Urinary bladder (tissue), 4 donors: ENCODE results near the gene LRRC66. TPM values are rescaled to one million over a fixed set of nuclear protein-coding genes. Genes with fewer than 3 reads are reported as not detected.

ENCODE experiments used
- DNase-seq: peaks from one replicate; pipeline ENCODE4 v3.0.0-alpha.2; 2015; ENCODE audit errors: extremely low spot score
- H3K27ac ChIP-seq: one replicate; pipeline ENCODE4 v1.5.1; 2013; ENCODE audit warnings: low read depth, mild to moderate bottlenecking, moderate library complexity
- H3K36me3 ChIP-seq: one replicate; pipeline ENCODE4 v1.6.1; 2013; ENCODE audit warnings: mild to moderate bottlenecking, moderate library complexity; ENCODE audit not compliant: insufficient read depth
- H3K4me1 ChIP-seq: one replicate; pipeline ENCODE4 v1.6.1; 2013; ENCODE audit warnings: mild to moderate bottlenecking, moderate library complexity; ENCODE audit not compliant: insufficient read depth
- H3K4me3 ChIP-seq: one replicate; pipeline ENCODE4 v1.5.1; 2013; ENCODE audit warnings: low read depth, low read length
- WGBS: extraction: QIAGEN DNeasy Blood & Tissue Kit; methylation state at CpG from one replicate; pipeline ENCODE4 v1.1.7; 2013; 5-methylcytosine and 5-hydroxymethylcytosine counted together
- polyA plus RNA-seq: library from polyadenylated mRNA; stranded (reverse); fragments of 200-250 nt; gene quantifications from one replicate; pipeline ENCODE4 v1.2.3, GENCODE V29; 2013
- small RNA-seq: library from RNA; depleted of rRNA; stranded (forward); fragments of <200 nt; gene quantifications from one replicate; pipeline ENCODE3, GENCODE V24; 2014
- total RNA-seq: library from RNA; depleted of rRNA; stranded (reverse); fragments of >200 nt; gene quantifications from one replicate; pipeline ENCODE4 v1.2.3, GENCODE V29; 2014
- donor health status: healthy with polysubstance abuse.
- donor health status: healthy.

LRRC66 gene
- total and polyA plus RNA-seq, 2 donors: 0.16 to 0.63 TPM

GRCh38 chr4:52001616-52002015, 18.5 kb downstream of the LRRC66 start:
- WGBS: 79% methylated on average over 2 of the region's 2 CpGs
- no peak overlapping the region for H3K4me3 ChIP-seq
- H3K27ac ChIP-seq: no peak overlapping the region
- no peaks in the 10 kb centered on the region for H3K36me3 ChIP-seq
- H3K4me1 ChIP-seq: no peaks in the 10 kb centered on the region
- no peak for DNase-seq

- H3K27ac ChIP-seq: no peak overlapping the region
These were observed 20.9 kb downstream of the LRRC66 start for GRCh38 chr4:51999250-51999649.

GRCh38 chr4:51998837-51999236, 21.3 kb downstream of the LRRC66 start:
- Histone ChIP-seq H3K27ac (no peak overlapping the region), H3K4me3 (no peak overlapping the region), H3K36me3 (no peaks in the 10 kb centered on the region), H3K4me1 (no peaks in the 10 kb centered on the region)
- DNase-seq: no peak

More at GRCh38 chr4:51999250-51999649, 20.9 kb downstream of the LRRC66 start:
- WGBS: 94% methylated on average over 5 of the region's 5 CpGs
- Histone ChIP-seq H3K36me3 (no peaks in the 10 kb centered on the region), H3K4me3 (no peak overlapping the region), H3K4me1 (no peaks in the 10 kb centered on the region)
- no peak for DNase-seq

GRCh38 chr4:51997647-51998046, 22.5 kb downstream of the LRRC66 start:
- no peak overlapping the region for H3K27ac ChIP-seq
- no peak for DNase-seq
- no peaks in the 10 kb centered on the region for H3K4me1 ChIP-seq
- H3K4me3 ChIP-seq: no peak overlapping the region
- H3K36me3 ChIP-seq: no peaks in the 10 kb centered on the region

GRCh38 chr4:51995647-51996220, 24.4 kb downstream of the LRRC66 start:
- WGBS: 47% methylated on average over 20 of the region's 20 CpGs
- H3K27ac ChIP-seq: no peak overlapping the region
- no peak overlapping the region for H3K4me3 ChIP-seq
- no peak for DNase-seq
- H3K4me1 ChIP-seq: no peaks in the 10 kb centered on the region
- no peaks in the 10 kb centered on the region for H3K36me3 ChIP-seq

- no peak overlapping the region for H3K4me3 ChIP-seq
- no peaks in the 10 kb centered on the region for H3K4me1 ChIP-seq
- DNase-seq: no peak
- peaks cover 1% of the 10 kb centered on the region for H3K36me3 ChIP-seq
- WGBS: 79% methylated on average over 1 of the region's 1 CpG
- no peak overlapping the region for H3K27ac ChIP-seq
These were observed 54.3 kb downstream of the LRRC66 start for GRCh38 chr4:51965862-51966261.

GRCh38 chr4:51963841-51964517, 56.2 kb downstream of the LRRC66 start:
- DNase-seq: no peak
- 56% methylated on average over 4 of the region's 4 CpGs for WGBS
- no peak overlapping the region for H3K4me3 ChIP-seq
- no peak overlapping the region for H3K27ac ChIP-seq
- peaks cover 1% of the 10 kb centered on the region for H3K36me3 ChIP-seq
- H3K4me1 ChIP-seq: no peaks in the 10 kb centered on the region

- Histone ChIP-seq H3K4me3 (no peak overlapping the region), H3K36me3 (peaks cover 1% of the 10 kb centered on the region), H3K4me1 (no peaks in the 10 kb centered on the region), H3K27ac (no peak overlapping the region)
- WGBS: 58% methylated on average over 4 of the region's 4 CpGs
- DNase-seq: no peak
These were observed 59.7 kb downstream of the LRRC66 start for GRCh38 chr4:51960486-51960885.

GRCh38 chr4:51958199-51958968, 61.8 kb downstream of the LRRC66 start:
- H3K4me3 ChIP-seq: no peak overlapping the region
- no peak overlapping the region for H3K27ac ChIP-seq
- DNase-seq: no peak
- H3K36me3 ChIP-seq: no peaks in the 10 kb centered on the region
- WGBS: 53% methylated on average over 2 of the region's 2 CpGs
- no peaks in the 10 kb centered on the region for H3K4me1 ChIP-seq

Small RNA genes lying within 50 kb of the gene (small RNA-seq; reads per million reads assigned to genes)
- gene AC104784.1: not detected

Other genes with a start within 250 kb of the LRRC66 start
- 80.3 TPM for gene DCUN1D4, start 177.2 kb downstream of the LRRC66 start, total RNA-seq
- gene DCUN1D4, start 177.2 kb downstream of the LRRC66 start, polyA plus RNA-seq: 32.3 TPM
- 78.8 TPM for gene SGCB, start 17.9 kb upstream of the LRRC66 start, total RNA-seq
- gene SGCB, start 17.9 kb upstream of the LRRC66 start, polyA plus RNA-seq: 49.2 TPM
- 4.0 TPM for gene SPATA18, start 30.9 kb upstream of the LRRC66 start, total RNA-seq
- 0.96 TPM for gene SPATA18, start 30.9 kb upstream of the LRRC66 start, polyA plus RNA-seq